CD4-positive, alpha-beta T cell treated with Interleukin-21 for 1 hour (primary cell): Measurements from ENCODE around the gene NTN1.

Experiments
- DNase-seq: peaks from one replicate; pipeline ENCODE4 v3.0.0-alpha.2; 2020

NTN1 gene

GRCh38 chr17:9200699-9201359 lies 179.5 kb downstream of the NTN1 start:
- DNase-seq = no peak

GRCh38 chr17:9202532-9202931 lies 181.2 kb downstream of the NTN1 start:
- no peak for DNase-seq

GRCh38 chr17:9203771-9204425 lies 182.6 kb downstream of the NTN1 start:
- no peak for DNase-seq

GRCh38 chr17:9204637-9205329 lies 183.5 kb downstream of the NTN1 start:
- DNase-seq = no peak

- no peak for DNase-seq
Measured at GRCh38 chr17:9205520-9206409, 184.5 kb downstream of the NTN1 start.

- DNase-seq = no peak
Measured at GRCh38 chr17:9206410-9206703, 185.0 kb downstream of the NTN1 start.

- no peak for DNase-seq
Measured at GRCh38 chr17:9206741-9207332, 185.5 kb downstream of the NTN1 start.

GRCh38 chr17:9208381-9209105 lies 187.2 kb downstream of the NTN1 start:
- no peak for DNase-seq

GRCh38 chr17:9209347-9209746 lies 188.0 kb downstream of the NTN1 start:
- DNase-seq = no peak

GRCh38 chr17:9209781-9210370 lies 188.6 kb downstream of the NTN1 start:
- DNase-seq = no peak

GRCh38 chr17:9211133-9211765 lies 189.9 kb downstream of the NTN1 start:
- no peak for DNase-seq

- DNase-seq = no peak
Measured at GRCh38 chr17:9212376-9213302, 191.3 kb downstream of the NTN1 start.

GRCh38 chr17:9213303-9213640 lies 192.0 kb downstream of the NTN1 start:
- DNase-seq = no peak

- DNase-seq = no peak
Measured at GRCh38 chr17:9215465-9215864, 194.2 kb downstream of the NTN1 start.

GRCh38 chr17:9217151-9218056 lies 196.1 kb downstream of the NTN1 start:
- no peak for DNase-seq

- DNase-seq = no peak
Measured at GRCh38 chr17:9218064-9218635, 196.8 kb downstream of the NTN1 start.

GRCh38 chr17:9218911-9219310 lies 197.6 kb downstream of the NTN1 start:
- DNase-seq = no peak

GRCh38 chr17:9219631-9220397 lies 198.5 kb downstream of the NTN1 start:
- no peak for DNase-seq
